ENCODE data around the gene CDH22.

CDH22 gene

DNA sequence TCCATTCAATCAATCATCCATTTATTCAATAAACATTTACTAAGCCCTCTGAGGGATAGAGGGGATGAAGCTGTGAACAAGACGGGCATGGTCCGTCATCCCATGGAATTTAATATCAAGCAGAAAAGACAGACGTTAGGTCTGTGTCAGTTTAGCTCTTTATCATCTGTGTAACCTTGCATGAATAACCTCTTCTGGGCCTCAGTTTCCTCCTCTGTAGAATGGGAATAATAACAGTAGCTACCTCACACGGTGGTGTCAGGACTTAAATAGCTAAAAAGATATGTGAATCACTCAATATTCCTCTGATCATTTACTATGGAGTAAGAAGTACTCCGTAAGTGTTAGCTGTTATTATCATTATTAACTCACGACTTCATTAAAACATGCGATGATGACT lies 21.3 kb downstream of the CDH22 start:
- H4K91ac ChIP-seq (ENCODE audit: low read depth, low read length, poor library complexity) = no peak overlapping the region
- H3K36me3 ChIP-seq (replicated peaks in 1 of 2; ENCODE audit: control insufficient read depth in 2 of 2, insufficient read depth in 2 of 2, low read length in 2 of 2) = no peaks in the 10 kb centered on the region
- no peak overlapping the region for H3K23ac ChIP-seq (ENCODE audit: low read depth, low read length, poor library complexity)
- no peak overlapping the region for H2AK5ac ChIP-seq (ENCODE audit: low read depth, low read length)
- H3K14ac ChIP-seq (ENCODE audit: low read length) = no peak overlapping the region
- H3K18ac ChIP-seq (ENCODE audit: low read length) = no peak overlapping the region
- peaks cover 0 to 75% (median 0%) of the 10 kb centered on the region in 3 experiments for H3K27me3 ChIP-seq (ENCODE audit: control insufficient read depth in 3 of 3, insufficient read depth in 3 of 3, low read depth in 1 of 3, low read length in 3 of 3)
- DNase-seq (ENCODE audit: low spot score) = no peak
- H3K4me3 ChIP-seq (ENCODE audit: low read length in 2 of 2) = no peak overlapping the region
- no CpG with 5 or more reads among the region's 7 CpGs for WGBS, 2 donors (ENCODE audit: extremely low coverage in 2 of 2, insufficient read length in 2 of 2, insufficient replicate concordance in 1 of 2)
- H3K4me2 ChIP-seq (ENCODE audit: insufficient read depth, low read length, poor library complexity, severe bottlenecking) = no peak overlapping the region
- no peak overlapping the region for H2AFZ ChIP-seq (ENCODE audit: low read length)
- H3K9me3 ChIP-seq (replicated peaks in 1 of 2; ENCODE audit: control insufficient read depth in 2 of 2, insufficient read depth in 1 of 2, low read depth in 1 of 2, low read length in 2 of 2) = no peaks in the 10 kb centered on the region
- no peak overlapping the region for H4K8ac ChIP-seq (ENCODE audit: low read depth, low read length)
- no peak overlapping the region for H2BK120ac ChIP-seq (ENCODE audit: low read depth, low read length)
- no peaks in the 10 kb centered on the region for H3K79me1 ChIP-seq (ENCODE audit: low read depth, low read length)
- H2BK12ac ChIP-seq (ENCODE audit: low read length) = no peak overlapping the region
- no peak overlapping the region for H2BK15ac ChIP-seq (ENCODE audit: low read length)
- no peak overlapping the region for H3K4ac ChIP-seq (ENCODE audit: low read length)
- no peak overlapping the region for H2BK5ac ChIP-seq (ENCODE audit: low read length)
- no peak overlapping the region for H3K9ac ChIP-seq (ENCODE audit: low read depth, low read length, poor library complexity)
- H3K27ac ChIP-seq (replicated peaks; ENCODE audit: low read length) = no peak overlapping the region
- H3K4me1 ChIP-seq (ENCODE audit: control insufficient read depth in 2 of 2, insufficient read depth in 1 of 2, low read depth in 1 of 2, low read length in 2 of 2) = peaks cover 0 to 16% of the 10 kb centered on the region in 2 donors

DNA sequence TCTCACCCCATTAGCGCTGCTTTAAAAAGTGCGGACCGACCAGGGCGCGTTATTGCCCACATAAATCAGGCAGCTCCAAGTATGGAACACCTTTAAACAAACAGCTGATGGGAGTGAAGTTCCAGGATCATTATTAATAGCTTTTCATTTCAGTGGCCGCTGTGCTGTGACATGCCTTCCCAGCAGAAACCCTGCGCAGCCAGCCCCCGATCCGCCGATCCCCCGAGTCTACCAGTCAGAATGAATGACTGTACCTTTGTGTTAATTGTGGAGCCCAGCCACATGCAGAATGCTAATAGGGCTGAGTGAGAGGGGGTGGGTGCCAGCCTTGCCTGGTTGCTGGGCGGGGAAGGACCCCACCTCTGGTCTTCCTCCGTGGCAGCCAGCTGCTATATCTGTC lies 21.9 kb downstream of the CDH22 start:
- Histone ChIP-seq H2BK15ac (ENCODE audit: low read length) (no peak overlapping the region), H3K9me3 (replicated peaks in 1 of 2; ENCODE audit: control insufficient read depth in 2 of 2, insufficient read depth in 1 of 2, low read depth in 1 of 2, low read length in 2 of 2) (no peaks in the 10 kb centered on the region), H2BK120ac (ENCODE audit: low read depth, low read length) (no peak overlapping the region), H2BK12ac (ENCODE audit: low read length) (no peak overlapping the region), H3K23ac (ENCODE audit: low read depth, low read length, poor library complexity) (no peak overlapping the region), H3K27me3 (ENCODE audit: control insufficient read depth in 3 of 3, insufficient read depth in 3 of 3, low read depth in 1 of 3, low read length in 3 of 3) (peaks cover 0 to 75% (median 0%) of the 10 kb centered on the region in 3 experiments), H3K4me3 (ENCODE audit: low read length in 2 of 2) (no peak overlapping the region), H2AK5ac (ENCODE audit: low read depth, low read length) (no peak overlapping the region), H4K8ac (ENCODE audit: low read depth, low read length) (no peak overlapping the region), H4K91ac (ENCODE audit: low read depth, low read length, poor library complexity) (no peak overlapping the region), H3K36me3 (replicated peaks in 1 of 2; ENCODE audit: control insufficient read depth in 2 of 2, insufficient read depth in 2 of 2, low read length in 2 of 2) (no peaks in the 10 kb centered on the region), H3K4ac (ENCODE audit: low read length) (no peak overlapping the region), H2AFZ (ENCODE audit: low read length) (no peak overlapping the region), H3K79me1 (ENCODE audit: low read depth, low read length) (no peaks in the 10 kb centered on the region), H3K4me2 (ENCODE audit: insufficient read depth, low read length, poor library complexity, severe bottlenecking) (no peak overlapping the region), H3K14ac (ENCODE audit: low read length) (no peak overlapping the region), H3K18ac (ENCODE audit: low read length) (no peak overlapping the region), H3K27ac (replicated peaks; ENCODE audit: low read length) (no peak overlapping the region), H2BK5ac (ENCODE audit: low read length) (no peak overlapping the region), H3K4me1 (ENCODE audit: control insufficient read depth in 2 of 2, insufficient read depth in 1 of 2, low read depth in 1 of 2, low read length in 2 of 2) (peaks cover 0 to 16% of the 10 kb centered on the region in 2 donors), H3K9ac (ENCODE audit: low read depth, low read length, poor library complexity) (no peak overlapping the region)
- WGBS, 2 donors (ENCODE audit: extremely low coverage in 2 of 2, insufficient read length in 2 of 2, insufficient replicate concordance in 1 of 2) = no CpG with 5 or more reads among the region's 13 CpGs
- no peak for DNase-seq (ENCODE audit: low spot score)

DNA sequence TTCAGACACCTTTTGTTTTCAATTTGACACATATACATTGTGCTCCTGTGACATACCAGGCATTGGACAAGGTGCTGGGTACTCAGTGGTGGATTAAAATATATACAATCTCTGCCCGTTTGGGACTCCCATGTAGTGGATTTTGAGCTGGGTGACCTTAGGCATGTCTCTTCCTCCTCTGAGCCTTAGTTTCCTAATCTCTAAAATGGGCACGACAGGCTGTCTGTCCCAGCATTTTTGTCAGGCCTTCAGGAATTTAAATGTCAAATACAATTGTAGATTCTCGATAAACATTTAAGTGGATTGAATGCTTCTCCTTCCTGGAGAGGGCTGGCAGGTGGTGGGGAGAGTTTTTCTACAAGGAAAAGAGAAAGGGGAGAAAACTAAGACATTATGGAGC lies 22.6 kb downstream of the CDH22 start:
- no peak overlapping the region for H4K91ac ChIP-seq (ENCODE audit: low read depth, low read length, poor library complexity)
- WGBS, 2 donors (ENCODE audit: extremely low coverage in 2 of 2, insufficient read length in 2 of 2, insufficient replicate concordance in 1 of 2) = no CpG with 5 or more reads among the region's 3 CpGs
- H3K36me3 ChIP-seq (replicated peaks in 1 of 2; ENCODE audit: control insufficient read depth in 2 of 2, insufficient read depth in 2 of 2, low read length in 2 of 2) = no peaks in the 10 kb centered on the region
- H3K4ac ChIP-seq (ENCODE audit: low read length) = no peak overlapping the region
- no peak overlapping the region for H2BK15ac ChIP-seq (ENCODE audit: low read length)
- H2AFZ ChIP-seq (ENCODE audit: low read length) = no peak overlapping the region
- H2AK5ac ChIP-seq (ENCODE audit: low read depth, low read length) = no peak overlapping the region
- no peak overlapping the region for H3K4me2 ChIP-seq (ENCODE audit: insufficient read depth, low read length, poor library complexity, severe bottlenecking)
- H3K9me3 ChIP-seq (replicated peaks in 1 of 2; ENCODE audit: control insufficient read depth in 2 of 2, insufficient read depth in 1 of 2, low read depth in 1 of 2, low read length in 2 of 2) = no peaks in the 10 kb centered on the region
- H3K27ac ChIP-seq (replicated peaks; ENCODE audit: low read length) = no peak overlapping the region
- H3K14ac ChIP-seq (ENCODE audit: low read length) = no peak overlapping the region
- H3K23ac ChIP-seq (ENCODE audit: low read depth, low read length, poor library complexity) = no peak overlapping the region
- peaks cover 0 to 81% (median 0%) of the 10 kb centered on the region in 3 experiments for H3K27me3 ChIP-seq (ENCODE audit: control insufficient read depth in 3 of 3, insufficient read depth in 3 of 3, low read depth in 1 of 3, low read length in 3 of 3)
- H2BK120ac ChIP-seq (ENCODE audit: low read depth, low read length) = no peak overlapping the region
- DNase-seq (ENCODE audit: low spot score) = no peak
- no peak overlapping the region for H3K18ac ChIP-seq (ENCODE audit: low read length)
- no peak overlapping the region for H2BK12ac ChIP-seq (ENCODE audit: low read length)
- H3K4me3 ChIP-seq (ENCODE audit: low read length in 2 of 2) = no peak overlapping the region
- H2BK5ac ChIP-seq (ENCODE audit: low read length) = no peak overlapping the region
- H4K8ac ChIP-seq (ENCODE audit: low read depth, low read length) = no peak overlapping the region
- no peak overlapping the region for H3K9ac ChIP-seq (ENCODE audit: low read depth, low read length, poor library complexity)
- no peaks in the 10 kb centered on the region for H3K79me1 ChIP-seq (ENCODE audit: low read depth, low read length)
- peaks cover 0 to 16% of the 10 kb centered on the region in 2 donors for H3K4me1 ChIP-seq (ENCODE audit: control insufficient read depth in 2 of 2, insufficient read depth in 1 of 2, low read depth in 1 of 2, low read length in 2 of 2)

DNA sequence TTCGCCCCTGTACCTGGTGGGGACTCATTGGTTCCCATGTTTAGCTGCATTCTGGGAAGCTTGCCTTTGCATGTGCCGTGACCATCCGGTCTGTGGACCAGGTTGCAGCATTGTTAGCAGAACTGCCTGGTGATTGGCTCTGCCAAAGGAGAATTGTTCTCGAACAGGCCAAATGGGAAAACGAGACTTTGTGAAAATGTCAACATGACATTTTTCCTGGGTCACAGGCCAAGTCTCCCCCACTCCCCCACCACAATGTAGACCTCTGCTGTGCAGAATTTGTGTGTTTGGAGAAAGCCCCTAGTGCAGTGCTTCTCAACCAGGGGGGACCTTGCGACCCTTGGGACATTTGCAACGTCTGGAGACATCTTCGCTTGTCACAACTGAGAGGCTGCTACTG lies 23.2 kb downstream of the CDH22 start:
- Histone ChIP-seq H2BK5ac (ENCODE audit: low read length) (no peak overlapping the region), H2BK15ac (ENCODE audit: low read length) (no peak overlapping the region), H3K4ac (ENCODE audit: low read length) (no peak overlapping the region), H3K23ac (ENCODE audit: low read depth, low read length, poor library complexity) (no peak overlapping the region), H3K4me3 (ENCODE audit: low read length in 2 of 2) (no peak overlapping the region), H4K8ac (ENCODE audit: low read depth, low read length) (no peak overlapping the region), H3K4me1 (ENCODE audit: control insufficient read depth in 2 of 2, insufficient read depth in 1 of 2, low read depth in 1 of 2, low read length in 2 of 2) (peaks cover 0 to 16% of the 10 kb centered on the region in 2 donors), H3K27me3 (ENCODE audit: control insufficient read depth in 3 of 3, insufficient read depth in 3 of 3, low read depth in 1 of 3, low read length in 3 of 3) (peaks cover 0 to 84% (median 0%) of the 10 kb centered on the region in 3 experiments), H3K14ac (ENCODE audit: low read length) (no peak overlapping the region), H3K36me3 (replicated peaks in 1 of 2; ENCODE audit: control insufficient read depth in 2 of 2, insufficient read depth in 2 of 2, low read length in 2 of 2) (no peaks in the 10 kb centered on the region), H2BK120ac (ENCODE audit: low read depth, low read length) (no peak overlapping the region), H2AFZ (ENCODE audit: low read length) (no peak overlapping the region), H2AK5ac (ENCODE audit: low read depth, low read length) (no peak overlapping the region), H2BK12ac (ENCODE audit: low read length) (no peak overlapping the region), H4K91ac (ENCODE audit: low read depth, low read length, poor library complexity) (no peak overlapping the region), H3K79me1 (ENCODE audit: low read depth, low read length) (no peaks in the 10 kb centered on the region), H3K27ac (replicated peaks; ENCODE audit: low read length) (no peak overlapping the region), H3K4me2 (ENCODE audit: insufficient read depth, low read length, poor library complexity, severe bottlenecking) (no peak overlapping the region), H3K18ac (ENCODE audit: low read length) (no peak overlapping the region), H3K9ac (ENCODE audit: low read depth, low read length, poor library complexity) (no peak overlapping the region), H3K9me3 (replicated peaks in 1 of 2; ENCODE audit: control insufficient read depth in 2 of 2, insufficient read depth in 1 of 2, low read depth in 1 of 2, low read length in 2 of 2) (no peaks in the 10 kb centered on the region)
- DNase-seq (ENCODE audit: low spot score) = no peak
- no CpG with 5 or more reads among the region's 8 CpGs for WGBS, 2 donors (ENCODE audit: extremely low coverage in 2 of 2, insufficient read length in 2 of 2, insufficient replicate concordance in 1 of 2)

Measured in neuronal stem cell (in vitro differentiated cells).